ENCODE results near the gene YBX1. TPM values are rescaled to one million over a fixed set of nuclear protein-coding genes. Genes with fewer than 3 reads are reported as not detected.

The YBX1 gene
- total and polyA plus RNA-seq, 2 of the 13 experiments (the other 11 are each of a cell fraction or from before 2014, with no cell fraction given) = 339 to 628 TPM

- no peak for TF ChIP-seq SP1 (IDR thresholded peaks at IDR 0.05)
- TF ChIP-seq SP1 (CRISPR knock-in tag; IDR thresholded peaks at IDR 0.05) = no peak
These were observed 2.2 kb upstream of the YBX1 start (continued) for GRCh38 chr1:42680055-42680454.

DNA sequence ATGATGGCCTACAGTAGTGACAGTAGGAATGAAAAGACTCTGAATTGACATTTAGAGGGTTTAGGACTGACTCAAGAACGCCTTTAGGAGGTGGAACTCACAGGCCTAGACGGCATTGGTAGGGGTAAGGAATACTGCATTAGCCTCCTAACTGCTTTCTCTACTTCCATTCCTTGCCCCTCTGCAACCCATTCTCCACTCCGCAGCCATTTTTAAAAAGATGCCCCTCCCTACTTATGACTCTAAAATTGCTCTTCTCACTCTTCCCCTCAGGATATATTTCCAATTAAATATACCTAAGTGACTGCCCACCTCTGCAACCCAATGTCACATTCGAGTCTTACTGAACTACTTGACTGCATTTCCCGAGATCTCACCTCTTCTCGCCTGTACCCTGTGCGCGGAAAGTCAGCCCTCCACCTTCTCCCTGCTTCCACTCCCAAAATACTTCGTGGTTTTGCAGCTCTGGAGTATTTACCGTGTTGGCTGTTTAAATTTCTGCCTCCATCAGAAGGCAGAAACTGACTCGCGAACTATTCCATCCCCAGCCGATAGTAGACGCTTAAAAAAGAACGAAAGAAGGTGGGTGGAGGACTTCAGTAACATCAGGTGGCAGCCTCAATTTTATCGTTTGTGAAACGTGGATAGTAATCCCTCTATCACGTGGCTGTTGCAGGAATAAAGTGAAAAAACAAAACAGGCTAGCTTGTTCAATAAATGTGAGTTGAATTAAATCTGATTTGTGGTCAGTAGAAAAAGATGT is 1.1 kb upstream of the YBX1 start:
- BruUV-seq (replicated peaks) = TSS peak; percentile 95
- DNase-seq (ENCODE audit: low spot score) = no peak
- 15% methylated on average over 18 of the region's 18 CpGs for WGBS (ENCODE audit: low lambda C conversion rate)
- H3K27ac ChIP-seq (ENCODE audit: extremely low read length, insufficient read depth, low read length) = peak overlapping the region; percentile 95
- H3K4me1 ChIP-seq (ENCODE audit: insufficient read depth, low read length) = peaks cover 38% of the 10 kb centered on the region
- ChIA-PET CTCF (ENCODE audit: low intra/inter-chr PET ratio, low total read pairs) (interaction anchor here (1.1 kb wide), 1 partner anchor 66 kb away, joined by 3 read pairs; no protein-coding TSS in a partner anchor), POLR2A (interaction anchor here (1.3 to 5.3 kb wide), 6 partner anchors 11 to 86 kb away, joined by 3 to 51 read pairs (median 12); partner anchors contain the start of genes C1orf50, P3H1 and PPIH)
- H4K20me1 ChIP-seq (ENCODE audit: insufficient read depth, low read length) = peaks cover 30% of the 10 kb centered on the region
- no peak for ATAC-seq
- intact Hi-C loops (cut with micrococcal nuclease; ENCODE audit: unreplicated experiment) (no loop called here), in situ Hi-C loops (cut with HindIII; ENCODE audit: extremely low pct_ligation_motif_present, low pct_unique_long_range_greater_than_20kb) (no loop called here)
- peaks cover 53% of the 10 kb centered on the region for H3K79me2 ChIP-seq (ENCODE audit: insufficient read depth, low read length)
- H3K4me2 ChIP-seq (ENCODE audit: low read depth, low read length) = peak overlapping the region; percentile 92
- H2AFZ ChIP-seq (ENCODE audit: low read length) = no peak overlapping the region
- FAIRE-seq = peak; percentile 51
- H3K9ac ChIP-seq (ENCODE audit: insufficient read depth, low read depth, low read length) = peak overlapping the region; percentile 97
- peak overlapping the region; percentile 76 to 86 (median 84) for H3K4me3 ChIP-seq (replicated peaks in 1 of 3; ENCODE audit: insufficient read depth in 1 of 3, low read depth in 2 of 3, low read length in 3 of 3)
- no peaks in the 10 kb centered on the region; a peak in 1 of 5 replicates for H3K27me3 ChIP-seq (ENCODE audit: control insufficient read depth in 1 of 2, insufficient read depth in 2 of 2, low read length in 2 of 2)
- H3K9me3 ChIP-seq (ENCODE audit: low read length) = no peaks in the 10 kb centered on the region
- H3K36me3 ChIP-seq (replicated peaks in 1 of 2; ENCODE audit: control insufficient read depth in 1 of 2, insufficient read depth in 2 of 2, low read length in 2 of 2) = no peaks in the 10 kb centered on the region; a peak in 3 of 5 replicates
- TF ChIP-seq SALL1 (CRISPR knock-in tag; IDR thresholded peaks at IDR 0.05) (no peak), PRDM15 (CRISPR knock-in tag; IDR thresholded peaks at IDR 0.05) (no peak), PATZ1 (CRISPR knock-in tag; IDR thresholded peaks at IDR 0.05) (no peak), SIN3B (IDR thresholded peaks at IDR 0.05; ENCODE audit: low read length) (no peak), ARNTL (CRISPR knock-in tag; IDR thresholded peaks at IDR 0.05) (no peak), ZNF576 (CRISPR knock-in tag; IDR thresholded peaks at IDR 0.05) (no peak), RBFOX2 (IDR thresholded peaks at IDR 0.05; ENCODE audit: low read depth, low read length) (no peak), CCDC6 (CRISPR knock-in tag; IDR thresholded peaks at IDR 0.05) (no peak)
- TF ChIP-seq, protein P1, sequence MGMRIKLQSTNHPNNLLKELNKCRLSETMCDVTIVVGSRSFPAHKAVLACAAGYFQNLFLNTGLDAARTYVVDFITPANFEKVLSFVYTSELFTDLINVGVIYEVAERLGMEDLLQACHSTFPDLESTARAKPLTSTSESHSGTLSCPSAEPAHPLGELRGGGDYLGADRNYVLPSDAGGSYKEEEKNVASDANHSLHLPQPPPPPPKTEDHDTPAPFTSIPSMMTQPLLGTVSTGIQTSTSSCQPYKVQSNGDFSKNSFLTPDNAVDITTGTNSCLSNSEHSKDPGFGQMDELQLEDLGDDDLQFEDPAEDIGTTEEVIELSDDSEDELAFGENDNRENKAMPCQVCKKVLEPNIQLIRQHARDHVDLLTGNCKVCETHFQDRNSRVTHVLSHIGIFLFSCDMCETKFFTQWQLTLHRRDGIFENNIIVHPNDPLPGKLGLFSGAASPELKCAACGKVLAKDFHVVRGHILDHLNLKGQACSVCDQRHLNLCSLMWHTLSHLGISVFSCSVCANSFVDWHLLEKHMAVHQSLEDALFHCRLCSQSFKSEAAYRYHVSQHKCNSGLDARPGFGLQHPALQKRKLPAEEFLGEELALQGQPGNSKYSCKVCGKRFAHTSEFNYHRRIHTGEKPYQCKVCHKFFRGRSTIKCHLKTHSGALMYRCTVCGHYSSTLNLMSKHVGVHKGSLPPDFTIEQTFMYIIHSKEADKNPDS (CRISPR knock-in tag; IDR thresholded peaks at IDR 0.05) = no peak
- TF ChIP-seq, protein P2, sequence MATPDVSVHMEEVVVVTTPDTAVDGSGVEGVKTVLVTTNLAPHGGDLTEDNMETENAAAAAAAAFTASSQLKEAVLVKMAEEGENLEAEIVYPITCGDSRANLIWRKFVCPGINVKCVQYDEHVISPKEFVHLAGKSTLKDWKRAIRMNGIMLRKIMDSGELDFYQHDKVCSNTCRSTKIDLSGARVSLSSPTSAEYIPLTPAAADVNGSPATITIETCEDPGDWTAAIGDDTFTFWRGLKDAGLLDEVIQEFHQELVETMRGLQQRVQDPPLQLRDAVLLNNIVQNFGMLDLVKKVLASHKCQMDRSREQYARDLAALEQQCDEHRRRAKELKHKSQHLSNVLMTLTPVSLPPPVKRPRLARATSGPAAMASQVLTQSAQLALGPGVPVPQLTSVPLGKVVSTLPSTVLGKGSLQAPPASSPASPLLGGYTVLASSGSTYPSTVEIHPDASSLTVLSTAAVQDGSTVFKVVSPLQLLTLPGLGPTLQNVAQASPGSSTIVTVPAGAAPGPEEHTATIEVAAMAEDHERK (CRISPR knock-in tag; IDR thresholded peaks at IDR 0.05; ENCODE audit: low read depth) = no peak

Data from HepG2 (cell line).